ENCODE data around the gene NGDN. TPM values are rescaled to one million over a fixed set of nuclear protein-coding genes. Genes with fewer than 3 reads are reported as not detected.

The NGDN gene
- total and polyA plus RNA-seq, 4 donors = 18.2 to 26.9 (median 22.9) TPM

DNA sequence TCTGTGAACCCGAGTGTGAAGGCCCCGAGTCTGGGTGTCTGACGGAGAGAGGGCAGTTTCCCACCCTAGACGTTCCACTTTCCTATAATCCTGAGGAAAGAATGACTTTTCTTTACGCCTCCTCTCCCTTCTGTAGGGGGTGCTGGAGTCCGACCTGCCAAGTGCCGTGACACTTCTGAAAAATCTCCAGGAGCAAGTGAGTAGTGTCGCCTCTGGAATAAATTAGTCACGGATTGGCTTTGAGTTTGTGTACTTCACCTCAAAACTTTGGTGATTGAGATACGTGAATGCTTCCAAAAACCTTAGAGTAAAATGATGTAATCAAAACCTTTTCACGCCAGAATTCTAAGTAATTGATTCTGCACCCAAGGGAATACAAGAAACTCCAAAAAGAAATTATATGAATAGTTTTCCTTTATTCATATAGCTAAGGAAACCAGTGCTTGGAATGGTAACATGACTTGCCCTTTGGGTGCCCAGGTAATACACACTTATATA is 452 bp downstream of the NGDN start (continued):
- TF ChIP-seq TAF1 (conservative IDR thresholded peaks at IDR 0.05) = no peak
- no peak for TF ChIP-seq RAD21 (IDR thresholded peaks at IDR 0.05)
- no peak for TF ChIP-seq YY1 (IDR thresholded peaks at IDR 0.05)
- no peak for TF ChIP-seq FOXA1 (IDR thresholded peaks at IDR 0.05)
- TF ChIP-seq FOXA2 (IDR thresholded peaks at IDR 0.05) = no peak
- TF ChIP-seq JUND (IDR thresholded peaks at IDR 0.05) = no peak

DNA sequence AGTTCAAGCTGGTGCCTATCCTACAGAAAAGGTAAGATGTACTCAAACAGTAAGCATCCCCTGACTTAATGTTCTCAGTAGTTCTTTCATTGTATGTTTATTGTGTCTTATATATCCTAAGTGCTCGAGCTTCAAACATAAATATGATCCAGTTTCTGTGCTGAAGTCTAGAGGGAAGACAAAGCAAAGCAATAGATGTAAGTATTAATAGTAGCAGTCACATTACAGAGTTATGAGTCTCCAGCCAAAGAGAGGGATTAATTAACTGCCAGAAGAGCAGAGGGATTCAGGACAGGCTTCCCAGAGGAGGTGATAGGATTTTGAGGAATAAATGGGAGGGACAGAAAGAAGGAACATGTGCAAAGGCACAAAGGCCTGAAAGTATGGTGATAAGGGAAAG is 1.4 kb downstream of the NGDN start:
- Histone ChIP-seq H3K9ac (ENCODE audit: low read depth in 1 of 2, low read length in 2 of 2) (no peak overlapping the region), H3K36me3 (ENCODE audit: control insufficient read depth in 4 of 4, insufficient read depth in 3 of 4, low read depth in 1 of 4, low read length in 3 of 4) (peaks cover 11 to 44% (median 18%) of the 10 kb centered on the region in 4 donors), H3K27me3 (ENCODE audit: control insufficient read depth in 4 of 4, insufficient read depth in 4 of 4, low read length in 3 of 4) (no peaks in the 10 kb centered on the region), H3K4me3 (ENCODE audit: low read depth in 1 of 3, low read length in 3 of 3) (no peak overlapping the region), H3K27ac (ENCODE audit: low read depth in 1 of 2, low read length in 2 of 2) (no peak overlapping the region), H3K9me3 (ENCODE audit: control insufficient read depth in 4 of 4, low read length in 3 of 4) (no peaks in the 10 kb centered on the region), H3K4me1 (ENCODE audit: control insufficient read depth in 4 of 4, insufficient read depth in 4 of 4, low read length in 3 of 4) (peaks cover 0 to 9% (median 6%) of the 10 kb centered on the region in 4 donors)
- no peak for DNase-seq (ENCODE audit: low spot score)
- TF ChIP-seq EGR1 (IDR thresholded peaks at IDR 0.05; ENCODE audit: low read depth in 2 of 2) (no peak), REST (IDR thresholded peaks at IDR 0.05) (no peak), ZBTB33 (IDR thresholded peaks at IDR 0.05) (no peak), JUND (IDR thresholded peaks at IDR 0.05) (no peak), TAF1 (conservative IDR thresholded peaks at IDR 0.05) (no peak), HNF4A (conservative IDR thresholded peaks at IDR 0.05) (no peak), YY1 (IDR thresholded peaks at IDR 0.05) (no peak)
- 94% methylated on average over 1 of the region's 1 CpG for WGBS

- TF ChIP-seq RAD21 (IDR thresholded peaks at IDR 0.05) = peak; percentile 83 to 86
- no peak for TF ChIP-seq EGR1 (IDR thresholded peaks at IDR 0.05; ENCODE audit: low read depth in 2 of 2)
- peak; percentile 58 for TF ChIP-seq CTCF (IDR thresholded peaks at IDR 0.05; ENCODE audit: low read depth, low read length, missing input control)
- peak; percentile 20 for TF ChIP-seq REST (IDR thresholded peaks at IDR 0.05)
- H3K27ac ChIP-seq (ENCODE audit: low read depth in 1 of 2, low read length in 2 of 2) = no peak overlapping the region
- no peak overlapping the region for H3K9ac ChIP-seq (ENCODE audit: low read depth in 1 of 2, low read length in 2 of 2)
- H3K4me1 ChIP-seq (ENCODE audit: control insufficient read depth in 4 of 4, insufficient read depth in 4 of 4, low read length in 3 of 4) = no peaks in the 10 kb centered on the region
- peaks cover 14 to 51% (median 35%) of the 10 kb centered on the region in 4 donors for H3K36me3 ChIP-seq (ENCODE audit: control insufficient read depth in 4 of 4, insufficient read depth in 3 of 4, low read depth in 1 of 4, low read length in 3 of 4)
- H3K9me3 ChIP-seq (ENCODE audit: control insufficient read depth in 4 of 4, low read length in 3 of 4) = no peaks in the 10 kb centered on the region
- 33% methylated on average over 5 of the region's 5 CpGs for WGBS
- no peaks in the 10 kb centered on the region for H3K27me3 ChIP-seq (ENCODE audit: control insufficient read depth in 4 of 4, insufficient read depth in 4 of 4, low read length in 3 of 4)
- peak; percentile 61 for DNase-seq (ENCODE audit: low spot score)
- H3K4me3 ChIP-seq (ENCODE audit: low read depth in 1 of 3, low read length in 3 of 3) = no peak overlapping the region
Measured at GRCh38 chr14:23478109-23478759, 8.7 kb downstream of the NGDN start.

Measured in liver (tissue), 9 donors.